Upper lobe of right lung (tissue), 1 donor: ENCODE measurements around the gene NEDD4L. TPM values are rescaled to one million over a fixed set of nuclear protein-coding genes. Genes with fewer than 3 reads are reported as not detected.

Experiments used
- ATAC-seq: fragments of 200-7000 bp; cut with Tn5 transposase; one replicate; pipeline ENCODE4 v1.9.1; 2020; ENCODE audit warnings: mild to moderate bottlenecking, moderate library complexity
- DNase-seq: peaks from one replicate; pipeline ENCODE4 v3.0.0-alpha.2; 2020
- H3K27ac ChIP-seq: fragments of 200-600 bp; one replicate; pipeline ENCODE4 v1.8.0; 2022
- H3K27me3 ChIP-seq: fragments of 200-600 bp; one replicate; pipeline ENCODE4 v1.8.0; 2022; ENCODE audit warnings: mild to moderate bottlenecking
- H3K36me3 ChIP-seq: fragments of 200-600 bp; one replicate; pipeline ENCODE4 v1.8.0; 2022
- H3K4me1 ChIP-seq: fragments of 200-600 bp; one replicate; pipeline ENCODE4 v1.8.0; 2022
- H3K4me3 ChIP-seq: fragments of 200-600 bp; one replicate; pipeline ENCODE4 v1.8.0; 2022; ENCODE audit warnings: mild to moderate bottlenecking
- H3K9me3 ChIP-seq: fragments of 200-600 bp; one replicate; pipeline ENCODE4 v1.8.0; 2022
- intact Hi-C: fragments of 100-400 bp; cut with DNase I; formaldehyde crosslinking; loops from one replicate; pipeline ENCODE4 v1.11.0; 2022
- total RNA-seq: library from RNA; stranded (reverse); fragmentation: NEBNext Ultra II Directional; extraction: Animal tissue kit (Norgen Biotek cat#: 25700); gene quantifications from one replicate; pipeline ENCODE4 v1.2.1, GENCODE V29; 2021
- TF ChIP-seq, protein P1 (sequence below): fragments of 200-600 bp; IDR thresholded peaks from one replicate; pipeline ENCODE4 v1.8.0; 2022; ENCODE audit warnings: antibody characterized with exemption
- donor health status: DM: no; HTN: yes; CAD: no; lungs with severe emphysema.

NEDD4L gene
- total RNA-seq, 1 donor from 2014 or later: 192 TPM

DNA sequence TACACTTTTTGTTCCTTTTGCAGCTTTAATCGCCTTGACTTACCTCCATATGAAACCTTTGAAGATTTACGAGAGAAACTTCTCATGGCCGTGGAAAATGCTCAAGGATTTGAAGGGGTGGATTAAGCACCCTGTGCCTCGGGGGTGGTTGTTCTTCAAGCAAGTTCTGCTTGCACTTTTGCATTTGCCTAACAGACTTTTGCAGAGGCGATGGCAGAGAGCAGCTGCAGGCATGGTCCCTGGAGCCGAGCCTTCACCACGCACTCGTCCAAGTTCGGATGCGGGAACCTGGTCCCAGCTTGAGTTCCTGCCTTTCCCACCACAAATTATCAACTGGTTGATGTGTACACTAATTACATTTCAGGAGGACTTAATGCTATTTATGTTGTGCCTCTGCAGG is 352.1 kb downstream of the NEDD4L start:
- ATAC-seq (no peak), DNase-seq (no peak)
- no peaks in the 10 kb centered on the region for H3K27me3 ChIP-seq
- no peaks in the 10 kb centered on the region for H3K4me1 ChIP-seq
- intact Hi-C loops: no loop called here
- H3K36me3 ChIP-seq: peaks cover 38% of the 10 kb centered on the region
- TF ChIP-seq, protein P1, sequence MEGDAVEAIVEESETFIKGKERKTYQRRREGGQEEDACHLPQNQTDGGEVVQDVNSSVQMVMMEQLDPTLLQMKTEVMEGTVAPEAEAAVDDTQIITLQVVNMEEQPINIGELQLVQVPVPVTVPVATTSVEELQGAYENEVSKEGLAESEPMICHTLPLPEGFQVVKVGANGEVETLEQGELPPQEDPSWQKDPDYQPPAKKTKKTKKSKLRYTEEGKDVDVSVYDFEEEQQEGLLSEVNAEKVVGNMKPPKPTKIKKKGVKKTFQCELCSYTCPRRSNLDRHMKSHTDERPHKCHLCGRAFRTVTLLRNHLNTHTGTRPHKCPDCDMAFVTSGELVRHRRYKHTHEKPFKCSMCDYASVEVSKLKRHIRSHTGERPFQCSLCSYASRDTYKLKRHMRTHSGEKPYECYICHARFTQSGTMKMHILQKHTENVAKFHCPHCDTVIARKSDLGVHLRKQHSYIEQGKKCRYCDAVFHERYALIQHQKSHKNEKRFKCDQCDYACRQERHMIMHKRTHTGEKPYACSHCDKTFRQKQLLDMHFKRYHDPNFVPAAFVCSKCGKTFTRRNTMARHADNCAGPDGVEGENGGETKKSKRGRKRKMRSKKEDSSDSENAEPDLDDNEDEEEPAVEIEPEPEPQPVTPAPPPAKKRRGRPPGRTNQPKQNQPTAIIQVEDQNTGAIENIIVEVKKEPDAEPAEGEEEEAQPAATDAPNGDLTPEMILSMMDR: no peak
- H3K27ac ChIP-seq: no peak overlapping the region
- no peak overlapping the region for H3K4me3 ChIP-seq
- no peaks in the 10 kb centered on the region for H3K9me3 ChIP-seq

DNA sequence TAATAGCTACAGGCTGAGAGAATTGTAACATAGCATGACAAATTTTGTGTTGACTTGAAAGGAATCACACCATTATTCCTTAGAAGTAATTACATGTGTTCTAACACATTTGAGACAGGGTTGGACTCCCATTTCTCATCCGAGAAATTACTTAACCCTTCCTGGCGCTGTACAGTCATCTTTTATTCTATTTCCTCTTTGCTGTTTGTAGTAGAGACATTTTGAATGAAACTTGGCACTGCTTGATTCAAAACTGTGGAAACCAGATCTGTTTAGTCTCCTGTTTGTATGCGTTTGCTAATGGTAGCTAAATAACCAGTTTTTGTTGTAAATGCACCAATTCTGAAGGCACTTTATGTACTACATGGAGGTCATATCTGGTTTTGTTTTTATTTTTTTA is 352.9 kb downstream of the NEDD4L start:
- no peak overlapping the region for H3K4me3 ChIP-seq
- no peak for DNase-seq
- no peak overlapping the region for H3K27ac ChIP-seq
- intact Hi-C loops: no loop called here
- H3K36me3 ChIP-seq: peaks cover 30% of the 10 kb centered on the region
- no peaks in the 10 kb centered on the region for H3K4me1 ChIP-seq
- H3K9me3 ChIP-seq: no peaks in the 10 kb centered on the region
- TF ChIP-seq, protein P1: no peak
- H3K27me3 ChIP-seq: no peaks in the 10 kb centered on the region
- ATAC-seq: no peak

DNA sequence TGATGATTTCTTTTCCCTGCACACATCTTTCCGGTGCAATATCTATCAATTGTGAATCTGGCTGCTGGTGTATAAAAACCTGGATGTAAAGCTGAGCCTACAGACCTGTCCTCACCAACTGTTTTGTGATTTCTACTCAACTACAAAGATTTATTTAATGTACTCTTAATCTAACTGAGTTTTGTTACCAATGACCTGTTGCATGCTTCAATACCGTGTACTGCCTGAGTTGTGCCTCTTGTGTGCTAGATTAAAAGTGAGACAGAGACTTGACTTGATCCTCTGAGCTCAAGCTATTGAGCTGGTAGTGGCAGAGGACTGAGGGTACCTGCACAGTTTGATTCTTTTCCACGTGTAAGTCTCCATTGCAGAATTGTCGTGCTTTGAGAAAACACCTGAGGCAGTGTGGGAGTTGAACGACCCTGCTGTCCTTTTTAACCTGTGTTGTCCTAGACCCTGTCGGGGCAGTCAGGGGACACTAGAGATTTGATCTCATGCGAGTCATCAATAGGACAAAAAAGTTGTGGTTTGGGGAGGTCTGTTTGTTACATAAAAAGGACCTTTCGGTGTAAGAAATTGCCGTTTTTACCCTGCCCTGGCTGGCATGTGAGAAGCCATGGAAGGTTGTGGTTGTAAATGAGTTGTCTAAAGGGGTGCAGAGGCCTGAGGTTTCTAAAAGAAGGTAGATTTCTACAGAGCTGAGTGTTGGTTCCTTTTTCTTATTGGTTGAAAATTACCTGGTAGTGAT is 353.5 kb downstream of the NEDD4L start:
- H3K9me3 ChIP-seq: no peaks in the 10 kb centered on the region
- no peak overlapping the region for H3K27ac ChIP-seq
- DNase-seq (no peak), ATAC-seq (no peak)
- no peaks in the 10 kb centered on the region for H3K27me3 ChIP-seq
- TF ChIP-seq, protein P1: no peak
- intact Hi-C loops: no loop called here
- H3K36me3 ChIP-seq: peaks cover 25% of the 10 kb centered on the region
- peaks cover 2% of the 10 kb centered on the region for H3K4me1 ChIP-seq
- no peak overlapping the region for H3K4me3 ChIP-seq

DNA sequence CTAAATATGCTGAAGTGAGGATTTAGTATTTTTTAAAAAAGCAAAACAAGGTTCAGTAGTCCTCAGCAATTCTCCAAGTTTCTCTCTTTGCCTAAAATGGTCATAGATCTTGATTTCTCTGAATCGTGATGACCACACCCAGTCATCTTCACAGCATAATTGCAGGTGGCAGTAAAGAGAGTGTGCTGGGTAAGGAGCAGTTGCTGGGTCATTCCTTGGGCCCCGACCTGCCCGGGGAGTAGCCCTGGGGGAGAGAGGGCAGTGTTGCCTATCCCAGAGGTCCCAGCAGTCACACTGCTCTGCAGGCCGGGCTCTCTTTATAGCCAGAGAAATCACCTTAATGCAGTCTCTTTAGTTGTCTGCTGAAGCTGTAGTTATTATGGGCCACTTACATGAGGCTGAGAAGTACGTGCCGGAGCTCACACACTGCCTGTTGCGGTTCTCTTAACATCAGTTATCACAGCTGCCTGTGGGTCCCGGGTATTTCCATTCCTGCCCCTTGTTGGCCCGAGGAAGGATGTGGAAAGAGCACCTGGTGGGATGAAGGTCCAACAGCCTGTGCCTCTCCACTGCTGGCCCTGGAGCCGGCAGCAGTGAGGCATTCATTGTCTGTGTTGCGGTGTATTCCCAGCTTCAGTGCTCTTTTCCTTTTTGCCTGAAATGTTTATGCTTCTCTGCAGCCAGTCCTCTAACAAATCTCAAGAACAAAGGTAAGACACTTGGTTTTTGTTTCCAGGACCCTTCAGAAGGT is 354.8 kb downstream of the NEDD4L start:
- TF ChIP-seq, protein P1: no peak
- intact Hi-C loops: no loop called here
- H3K36me3 ChIP-seq: peaks cover 25% of the 10 kb centered on the region
- no peak overlapping the region for H3K27ac ChIP-seq
- DNase-seq: no peak
- H3K4me3 ChIP-seq: no peak overlapping the region
- ATAC-seq: no peak
- H3K4me1 ChIP-seq: peaks cover 8% of the 10 kb centered on the region
- no peaks in the 10 kb centered on the region for H3K9me3 ChIP-seq
- no peaks in the 10 kb centered on the region for H3K27me3 ChIP-seq

DNA sequence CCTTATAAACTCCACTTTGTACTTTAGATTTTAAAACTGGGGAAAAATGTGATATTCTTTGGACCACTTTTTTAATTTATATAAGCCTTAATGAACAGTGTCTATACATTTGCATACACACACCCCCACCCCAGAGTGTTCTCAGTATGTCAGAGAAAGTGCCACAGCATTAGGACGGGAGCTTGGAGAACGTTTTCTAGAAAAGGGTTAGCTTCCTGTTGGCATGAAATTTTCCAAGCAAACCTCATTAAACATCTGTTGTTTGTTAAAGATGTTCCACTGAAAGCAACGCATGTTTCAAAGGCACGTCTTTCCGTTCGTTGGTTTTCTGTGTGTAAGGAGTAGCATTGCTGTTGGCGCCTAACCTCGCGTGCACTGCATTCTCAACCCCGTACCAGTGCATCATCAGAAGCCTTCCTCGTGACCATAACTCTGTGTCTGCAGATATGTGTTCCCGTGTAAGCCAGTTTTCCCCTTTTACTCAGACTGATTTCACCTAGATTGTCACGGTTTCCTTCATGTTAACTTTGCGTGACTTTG is 356.4 kb downstream of the NEDD4L start:
- Histone ChIP-seq H3K9me3 (no peaks in the 10 kb centered on the region), H3K36me3 (peaks cover 20% of the 10 kb centered on the region), H3K4me1 (peaks cover 8% of the 10 kb centered on the region), H3K4me3 (no peak overlapping the region), H3K27me3 (no peaks in the 10 kb centered on the region), H3K27ac (no peak overlapping the region)
- TF ChIP-seq, protein P1: no peak
- DNase-seq (no peak), ATAC-seq (no peak)
- intact Hi-C loops: no loop called here
